Smooth muscle cell of the umbilical artery (primary cell): Measurements from ENCODE around the gene AFF2. TPM values are rescaled to one million over a fixed set of nuclear protein-coding genes. Genes with fewer than 3 reads are reported as not detected.

Source experiments
- total RNA-seq: library from RNA; depleted of rRNA; stranded (reverse); fragments of >200 nt; gene quantifications from 2 replicates; pipeline ENCODE4 v1.2.3, GENCODE V29; 2014

The AFF2 gene
- total RNA-seq = 3.6 and 6.8 TPM in 2 replicates

DNA sequence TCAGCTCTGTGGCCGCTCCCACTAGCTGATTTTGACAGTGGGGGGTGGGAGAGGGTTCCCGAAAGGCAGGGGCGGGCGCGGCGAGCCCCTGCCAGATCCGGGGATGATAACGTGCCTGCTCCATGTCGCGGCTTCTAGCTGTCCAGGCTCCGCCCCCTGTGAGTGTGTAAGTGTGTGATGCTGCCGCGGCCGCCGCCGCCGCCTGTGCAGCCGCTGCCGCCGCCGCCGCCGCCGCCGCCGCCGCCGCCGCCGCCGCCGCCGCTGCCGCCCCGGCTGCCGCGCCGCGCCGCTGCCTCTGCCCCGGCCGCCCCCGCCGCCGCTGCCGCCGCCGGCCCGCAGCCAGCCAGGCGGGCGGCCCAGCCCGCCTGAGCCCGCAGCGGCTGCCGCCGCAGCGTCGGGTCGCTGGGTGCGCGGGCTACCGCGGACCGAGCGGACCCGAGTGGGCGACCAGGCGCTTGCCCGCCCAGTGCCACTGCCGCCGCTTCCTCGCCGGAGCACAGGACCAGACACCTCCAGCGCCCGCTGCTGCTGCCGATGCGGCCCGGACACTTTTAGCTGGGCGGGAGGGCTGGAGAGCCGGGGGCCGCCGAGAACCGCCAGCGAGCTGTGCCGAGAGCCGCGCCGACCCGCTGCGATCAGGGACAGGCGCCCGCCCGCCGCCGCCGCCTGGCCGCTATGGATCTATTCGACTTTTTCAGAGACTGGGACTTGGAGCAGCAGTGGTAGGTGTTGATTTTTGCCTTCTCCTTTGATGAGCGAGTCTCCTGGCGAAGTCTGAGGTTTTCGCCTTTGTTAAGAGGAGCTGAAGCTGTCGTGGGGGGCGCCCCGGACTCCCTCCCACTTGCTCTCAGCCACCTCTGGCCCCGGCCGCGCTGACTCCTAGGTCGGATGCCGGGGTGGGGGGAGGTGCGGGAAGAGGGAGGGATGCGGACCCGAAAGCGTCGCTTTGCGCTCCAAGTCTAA is at the start of gene AFF2:
TSS of gene AFF2 (plus strand) at position 195 of the 963 bp plus-strand sequence. CDS start at position 676, 481 bp downstream.

